GM10266 (cell line): ENCODE results near the gene ANO10.

Source experiments
- DNase-seq: peaks from one replicate; pipeline ENCODE4 v3.0.0; 2012; ENCODE audit errors: extremely low spot score
- CTCF ChIP-seq: IDR thresholded peaks from 2 replicates; pipeline ENCODE4 v1.5.1; 2012; ENCODE audit warnings: mild to moderate bottlenecking, low read depth; ENCODE audit not compliant: control insufficient read depth, insufficient read depth; ENCODE audit errors: missing control alignments

ANO10 gene

GRCh38 chr3:43344520-43344919 lies 277.3 kb downstream of the ANO10 start:
- no peak for DNase-seq
- TF ChIP-seq CTCF: no peak

DNA sequence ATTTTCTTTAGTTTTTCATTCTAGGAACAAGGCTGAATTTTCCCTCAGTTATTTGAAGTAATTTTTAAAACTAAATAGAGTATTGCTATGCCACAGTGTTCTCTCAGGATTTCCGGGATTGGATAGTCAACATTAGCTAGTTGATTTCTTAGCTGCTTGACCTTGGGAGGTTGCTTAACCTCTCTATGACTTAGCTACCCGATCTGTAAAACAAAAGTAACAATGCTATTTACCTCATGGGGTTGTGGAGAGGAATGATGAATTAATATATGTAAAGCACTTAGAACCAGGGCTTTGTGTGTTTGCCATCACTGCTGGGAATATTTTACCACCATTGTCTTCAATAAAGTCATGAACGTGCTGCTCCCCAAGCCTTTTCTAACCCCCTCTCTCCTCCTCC lies 278.0 kb downstream of the ANO10 start:
- no peak for TF ChIP-seq CTCF
- no peak for DNase-seq

DNA sequence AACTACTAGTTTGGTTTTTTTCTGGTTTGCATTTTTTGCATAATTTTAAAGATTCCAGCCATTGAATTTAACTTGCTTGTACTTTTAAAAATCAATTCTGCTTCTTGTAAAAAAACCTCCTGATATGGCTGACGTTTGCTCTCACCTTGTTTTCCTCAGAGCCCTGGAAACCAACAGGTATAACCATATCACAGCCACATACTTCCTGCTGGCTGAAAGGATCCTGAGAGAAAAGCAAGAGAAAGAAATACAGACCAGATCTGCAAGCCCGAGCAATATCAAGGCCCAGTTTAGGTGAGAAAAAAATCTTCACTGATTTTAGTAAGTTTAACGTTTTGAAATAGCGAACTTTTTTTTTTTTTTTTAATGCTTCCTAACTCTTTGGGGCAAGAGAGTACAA lies 278.6 kb downstream of the ANO10 start:
- no peak for TF ChIP-seq CTCF
- DNase-seq: no peak

GRCh38 chr3:43341788-43342187 lies 280.0 kb downstream of the ANO10 start:
- no peak for TF ChIP-seq CTCF

GRCh38 chr3:43340403-43340802 lies 281.4 kb downstream of the ANO10 start:
- no peak for DNase-seq
- TF ChIP-seq CTCF: no peak

More at GRCh38 chr3:43341788-43342187, 280.0 kb downstream of the ANO10 start:
- no peak for DNase-seq

GRCh38 chr3:43338295-43338694 lies 283.5 kb downstream of the ANO10 start:
- no peak for DNase-seq

GRCh38 chr3:43335799-43336198 lies 286.0 kb downstream of the ANO10 start:
- TF ChIP-seq CTCF: no peak
- no peak for DNase-seq

More at GRCh38 chr3:43338295-43338694, 283.5 kb downstream of the ANO10 start:
- no peak for TF ChIP-seq CTCF
